K562 (cell line): ENCODE measurements around the gene TAF15. TPM values are rescaled to one million over a fixed set of nuclear protein-coding genes. Genes with fewer than 3 reads are reported as not detected.

Source experiments
- ATAC-seq: fragments of 200-7000 bp; cut with Tn5 transposase; 3 replicates; pipeline ENCODE4 v1.9.1; 2020; ENCODE audit warnings: moderate library complexity
- BruUV-seq: library from RNA; stranded (reverse); fragments of 400-500 nt; replicated peaks from 2 replicates; lab custom pipeline; 2021; lab: Mats Ljungman, UMichigan
- CTCF ChIA-PET: fragments of 300-600 bp; formaldehyde crosslinking; extraction: SDS; loops from one replicate; lab custom pipeline; 2021; ENCODE audit warnings: low intra/inter-chr PET ratio; lab: Yijun Ruan, JAX
- POLR2A ChIA-PET: fragments of 300-600, 350-650 bp; sonication (Branson Sonifier 250); formaldehyde crosslinking; extraction: SDS; loops from one replicate; lab custom pipeline; 2021; ENCODE audit warnings: antibody characterized with exemption, inconsistent platforms; lab: Yijun Ruan, JAX
- DNase-seq, 4 experiments: peaks; one replicate each; pipeline versions ENCODE4 v3.0.0 to v3.0.0-alpha.2; 2011 to 2018; ENCODE audit warnings: low spot score in 3 of 4, mixed read lengths in 3 of 4; ENCODE audit errors: extremely low read depth in 1 of 4
- FAIRE-seq: peaks from 2 replicates; lab custom pipeline; 2011; peaks lifted over from hg19 to GRCh38; lab: Jason Lieb, UNC
- H2AFZ ChIP-seq: 2 replicates; pipeline ENCODE4 v1.6.0; 2011; ENCODE audit warnings: low read depth, low read length, control low read depth, inconsistent platforms
- H3K27ac ChIP-seq: fragments of 200-600 bp; 3 replicates; pipeline ENCODE4 v1.8.0; 2011; ENCODE audit warnings: low read depth, mild to moderate bottlenecking, control low read depth, inconsistent platforms, low read length, moderate library complexity, mixed read lengths; ENCODE audit errors: extremely low read depth
- H3K27me3 ChIP-seq, 2 experiments: fragments of 300-600 bp in 1 of 2; 2 replicates in 1 of 2; 3 replicates in 1 of 2; pipeline versions ENCODE4 v1.6.0 to v1.8.0; 2011; ENCODE audit warnings: inconsistent platforms in 2 of 2, low read length in 2 of 2, mild to moderate bottlenecking in 1 of 2, mixed read lengths in 1 of 2, moderate library complexity in 1 of 2; ENCODE audit not compliant: control insufficient read depth in 2 of 2, insufficient read depth in 2 of 2
- H3K36me3 ChIP-seq: fragments of 300-600 bp; 3 replicates; pipeline ENCODE4 v1.8.0; 2011; ENCODE audit warnings: mild to moderate bottlenecking, low read length, inconsistent platforms; ENCODE audit not compliant: control insufficient read depth, insufficient read depth
- H3K4me1 ChIP-seq, 2 experiments: fragments of 200-600 bp in 1 of 2; replicated peaks in 1 of 2; 2 replicates in 1 of 2; 3 replicates in 1 of 2; pipeline versions ENCODE4 v1.5.1 to v1.8.0; 2011; ENCODE audit warnings: inconsistent platforms in 2 of 2, low read length in 2 of 2, mild to moderate bottlenecking in 1 of 2, mixed read lengths in 1 of 2, moderate library complexity in 1 of 2; ENCODE audit not compliant: control insufficient read depth in 2 of 2, insufficient read depth in 2 of 2
- H3K4me2 ChIP-seq: 2 replicates; pipeline ENCODE4 v1.6.1; 2011; ENCODE audit warnings: low read length, control low read depth, inconsistent platforms, mixed read lengths; ENCODE audit not compliant: insufficient read depth
- H3K4me3 ChIP-seq: fragments of 200-600 bp; sonication (generic), shearing (Covaris generic); 2 replicates; pipeline ENCODE4 v1.5.1; 2016; ENCODE audit warnings: control low read depth, inconsistent platforms
- H3K79me2 ChIP-seq: fragments of 200-600 bp; 3 replicates; pipeline ENCODE4 v1.8.0; 2011; ENCODE audit warnings: low read length, inconsistent platforms; ENCODE audit not compliant: control insufficient read depth, insufficient read depth
- H3K9ac ChIP-seq, 2 experiments: 2 replicates each; pipeline versions ENCODE4 v1.6.0 to v1.6.1; 2011; ENCODE audit warnings: low read depth in 2 of 2, low read length in 2 of 2, control low read depth in 1 of 2, inconsistent platforms in 1 of 2, mild to moderate bottlenecking in 1 of 2, mixed read lengths in 1 of 2; ENCODE audit not compliant: insufficient read depth in 1 of 2
- H3K9me1 ChIP-seq: one replicate; pipeline ENCODE4 v1.6.0; 2011; ENCODE audit warnings: inconsistent platforms, mild to moderate bottlenecking, low read length, moderate library complexity; ENCODE audit not compliant: control insufficient read depth, insufficient read depth
- H3K9me3 ChIP-seq: replicated peaks from 2 replicates; pipeline ENCODE4 v1.5.1; 2011; ENCODE audit warnings: low read depth, low read length, inconsistent platforms; ENCODE audit not compliant: control insufficient read depth, insufficient read depth
- H4K20me1 ChIP-seq: replicated peaks from 2 replicates; pipeline ENCODE4 v1.6.1; 2011; ENCODE audit warnings: low read length, inconsistent platforms, mixed read lengths; ENCODE audit not compliant: control insufficient read depth, insufficient read depth
- ARID1B ChIP-seq: fragments of 450-650 bp; IDR thresholded peaks from 2 replicates; pipeline ENCODE4 v1.6.1; 2016; ENCODE audit warnings: antibody characterized with exemption, mild to moderate bottlenecking, inconsistent platforms
- ATF7 ChIP-seq: fragments of 450-650 bp; IDR thresholded peaks from 2 replicates; pipeline ENCODE4 v1.7.1; 2014; ENCODE audit warnings: mild to moderate bottlenecking, moderate library complexity
- JUND ChIP-seq, 2 experiments: IDR thresholded peaks; 2 replicates in 1 of 2; 3 replicates in 1 of 2; pipeline ENCODE4 v1.6.1; 2011; ENCODE audit warnings: borderline replicate concordance in 2 of 2, low read depth in 2 of 2, low read length in 2 of 2, improper control_type of control experiment in 1 of 2, missing biosample characterization in 1 of 2, missing genetic modification characterization in 1 of 2, missing genetic modification reagents in 1 of 2
- KDM1A ChIP-seq, 2 experiments: fragments of 450-650 bp; IDR thresholded peaks; 2 replicates each; pipeline ENCODE4 v1.6.1; 2016; ENCODE audit warnings: mild to moderate bottlenecking in 2 of 2
- LARP7 ChIP-seq: fragments of 450-650 bp; IDR thresholded peaks from 2 replicates; pipeline ENCODE4 v1.6.1; 2016
- MEF2A ChIP-seq: IDR thresholded peaks from 2 replicates; pipeline ENCODE4 v1.6.1; 2011; ENCODE audit warnings: low read depth, mild to moderate bottlenecking, low read length, moderate library complexity; ENCODE audit not compliant: control insufficient read depth
- RCOR1 ChIP-seq, 2 experiments: IDR thresholded peaks; 2 replicates each; pipeline ENCODE4 v1.6.1; 2012; ENCODE audit warnings: low read depth in 2 of 2, low read length in 2 of 2, borderline replicate concordance in 1 of 2, improper control_type of control experiment in 1 of 2
- SOX6 ChIP-seq: fragments of 450-650 bp; IDR thresholded peaks from 2 replicates; pipeline ENCODE4 v1.6.1; 2014; ENCODE audit warnings: mild to moderate bottlenecking
- ZEB2 ChIP-seq: fragments of 450-650 bp; IDR thresholded peaks from 2 replicates; pipeline ENCODE4 v1.6.1; 2016
- WGBS: fragments of 100-300 bp; shearing (Covaris generic); methylation state at CpG from one replicate; pipeline ENCODE4 v1.1.6; 2016; ENCODE audit warnings: low coverage, mixed read lengths; ENCODE audit not compliant: insufficient coverage; ENCODE audit errors: missing lambda C conversion rate; 5-methylcytosine and 5-hydroxymethylcytosine counted together
- in situ Hi-C: fragments of 300-500 bp; cut with MboI; formaldehyde crosslinking; loops from 4 replicates; pipeline ENCODE4 v1.15.0; 2018; ENCODE audit warnings: inconsistent platforms, mixed read lengths
- intact Hi-C: fragments of 100-400 bp; cut with micrococcal nuclease; formaldehyde crosslinking; loops from 2 replicates; pipeline ENCODE4 v1.14.2; 2022
- polyA plus RNA-seq, 8 experiments: library from polyadenylated mRNA; depleted of rRNA in 4 of 8; stranded (reverse) in 5 of 8; unstranded in 3 of 8; fragments of >200 nt; fragmentation: Nextera tagmentation in 2 of 8; fragmentation: Illumina TruSeq in 1 of 8; extraction: Ambion mirVana in 2 of 8; extraction: Trizol in 1 of 8; gene quantifications; 2 replicates each; pipeline versions ENCODE4 v1.2.1 to v1.2.3, GENCODE V29; 2011 to 2014; ENCODE audit warnings: inconsistent platforms in 1 of 8, missing spikeins in 1 of 8
- total RNA-seq, 7 experiments: library from RNA; depleted of rRNA in 6 of 7; stranded (reverse); fragments of >200 nt in 6 of 7; fragmentation: Illumina TruSeq in 2 of 7; extraction: Trizol in 2 of 7; gene quantifications; 2 replicates each; pipeline versions ENCODE4 v1.2.1 to v1.2.3, GENCODE V29; 2011 to 2021; ENCODE audit warnings: low replicate concordance in 1 of 7
- TF ChIP-seq, protein P1 (sequence below): sonication (generic); formaldehyde crosslinking; IDR thresholded peaks from 2 replicates; pipeline ENCODE4 v1.8.0; 2022; ENCODE audit warnings: mild to moderate bottlenecking, missing genetic modification reagents
- TF ChIP-seq, protein P2 (sequence below), 2 experiments: fragments of 450-650 bp in 1 of 2; sonication (generic) in 1 of 2; formaldehyde crosslinking in 1 of 2; IDR thresholded peaks in 1 of 2; conservative IDR thresholded peaks in 1 of 2; 2 replicates each; pipeline versions ENCODE4 v1.6.1 to v1.8.1; 2016 to 2023; ENCODE audit warnings: mild to moderate bottlenecking in 2 of 2, moderate library complexity in 2 of 2, inconsistent platforms in 1 of 2, missing genetic modification reagents in 1 of 2
- TF ChIP-seq, protein P3 (sequence below): IDR thresholded peaks from 2 replicates; pipeline ENCODE4 v1.6.1; 2012; ENCODE audit warnings: low read depth, low read length, improper control_type of control experiment, borderline replicate concordance

The TAF15 gene
- total and polyA plus RNA-seq, 9 of the 15 experiments (the other 6 are each of a cell fraction or from before 2014, with no cell fraction given) = 4.1 to 272 (median 56.8) TPM

DNA sequence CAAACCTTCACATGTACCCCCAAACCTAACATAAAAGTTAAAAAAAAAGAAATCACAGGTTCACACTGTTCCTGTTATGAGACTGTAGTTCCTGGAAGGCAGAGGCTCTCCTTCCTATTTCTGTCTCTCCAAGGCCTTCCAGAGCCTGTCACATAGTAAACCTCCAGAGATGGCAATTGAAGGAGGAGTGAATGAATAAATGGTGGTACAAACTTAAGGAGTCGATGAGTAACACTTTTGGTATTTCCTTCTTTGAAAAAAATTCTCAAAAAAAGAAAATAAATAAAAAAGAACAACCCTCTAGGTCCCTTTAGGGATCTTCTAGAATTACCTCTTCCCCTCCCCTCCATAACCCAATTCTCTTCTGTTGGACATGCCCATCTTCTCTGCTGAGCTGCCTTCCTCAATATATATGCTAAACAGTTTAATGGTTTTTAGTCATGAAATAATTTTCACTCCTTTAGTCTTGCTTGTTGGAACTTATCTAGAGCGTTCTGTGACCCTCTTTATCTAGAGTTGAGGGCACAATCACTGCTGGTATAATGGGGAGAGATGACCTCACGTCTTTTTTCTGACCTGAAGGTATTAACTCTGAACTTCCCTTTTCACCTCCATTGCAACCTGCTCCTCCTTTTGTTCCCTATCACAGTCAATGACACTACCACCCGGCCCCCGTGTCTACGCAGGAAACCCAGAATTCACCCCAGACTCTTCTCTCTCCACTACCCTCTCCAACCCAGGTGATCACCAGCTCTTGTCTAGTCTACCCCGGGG is 1.7 kb upstream of the TAF15 start:
- peaks cover 19% of the 10 kb centered on the region; the same call in 2 of the 3 replicates for H3K36me3 ChIP-seq
- H3K4me1 ChIP-seq = peaks cover 9 to 21% of the 10 kb centered on the region in 2 experiments; a peak in 4 of 5 replicates
- in situ Hi-C loops (loop anchor here (5.0 kb wide), 1 partner anchor 40 kb away; no protein-coding TSS in a partner anchor), intact Hi-C loops (loop anchor here (5.0 kb wide), 1 partner anchor 240 kb away; no protein-coding TSS in a partner anchor)
- no TSS peak for BruUV-seq
- DNase-seq = no peak
- H3K27ac ChIP-seq = no peak overlapping the region
- no peak for FAIRE-seq
- CTCF ChIA-PET = interaction anchor here (1.1 to 3.9 kb wide), 2 partner anchors 40 to 43 kb away, joined by 4 to 26 read pairs; no protein-coding TSS in a partner anchor
- no peak overlapping the region for H3K4me3 ChIP-seq
- peak overlapping the region; percentile 100 for H2AFZ ChIP-seq
- peaks cover 18% of the 10 kb centered on the region; the same call in 1 of the 2 replicates for H4K20me1 ChIP-seq
- H3K27me3 ChIP-seq = no peaks in the 10 kb centered on the region
- POLR2A ChIA-PET = interaction anchor here (0.6 to 1.6 kb wide), 6 partner anchors 21 to 60 kb away, joined by 3 to 7 read pairs (median 4); no protein-coding TSS in a partner anchor
- H3K9me1 ChIP-seq = no peaks in the 10 kb centered on the region
- no peak for ATAC-seq
- H3K9ac ChIP-seq = no peak overlapping the region
- H3K79me2 ChIP-seq = peaks cover 42% of the 10 kb centered on the region
- H3K9me3 ChIP-seq = no peaks in the 10 kb centered on the region
- H3K4me2 ChIP-seq = peak overlapping the region; percentile 95; the same call in 1 of the 2 replicates
- WGBS = 24% methylated on average over 6 of the region's 7 CpGs
- TF ChIP-seq ATF7 = peak; percentile 13; the same call in 1 of the 2 replicates
- peak; percentile 53; the same call in 1 of the 2 replicates for TF ChIP-seq SOX6
- TF ChIP-seq JUND (IDR thresholded peaks at IDR 0.05; ENCODE audit: borderline replicate concordance, low read depth, low read length) = peak; percentile 41; the same call in 1 of the 2 replicates
- no peak for TF ChIP-seq JUND (tag; IDR thresholded peaks at IDR 0.05; ENCODE audit: borderline replicate concordance, low read depth, low read length)
- TF ChIP-seq MEF2A = no peak
- TF ChIP-seq ZEB2 = peak; percentile 57
- TF ChIP-seq, protein P1, sequence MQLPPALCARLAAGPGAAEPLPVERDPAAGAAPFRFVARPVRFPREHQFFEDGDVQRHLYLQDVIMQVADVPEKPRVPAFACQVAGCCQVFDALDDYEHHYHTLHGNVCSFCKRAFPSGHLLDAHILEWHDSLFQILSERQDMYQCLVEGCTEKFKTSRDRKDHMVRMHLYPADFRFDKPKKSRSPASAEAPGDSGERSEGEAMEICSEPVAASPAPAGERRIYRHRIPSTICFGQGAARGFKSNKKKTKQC = no peak
- TF ChIP-seq, protein P2, sequence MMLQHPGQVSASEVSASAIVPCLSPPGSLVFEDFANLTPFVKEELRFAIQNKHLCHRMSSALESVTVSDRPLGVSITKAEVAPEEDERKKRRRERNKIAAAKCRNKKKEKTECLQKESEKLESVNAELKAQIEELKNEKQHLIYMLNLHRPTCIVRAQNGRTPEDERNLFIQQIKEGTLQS (IDR thresholded peaks at IDR 0.05) = peak; percentile 6; the same call in 1 of the 2 replicates
- TF ChIP-seq, protein P2 (CRISPR knock-in tag; conservative IDR thresholded peaks at IDR 0.05) = no peak
- TF ChIP-seq KDM1A (IDR thresholded peaks at IDR 0.05) = peak in 1 of 2 experiments; percentile 32; a peak in 2 of 4 replicates
- 0 out of 2 replicates have a peak, but pooled peaks have one; percentile 5 for TF ChIP-seq ARID1B
- TF ChIP-seq, protein P3, sequence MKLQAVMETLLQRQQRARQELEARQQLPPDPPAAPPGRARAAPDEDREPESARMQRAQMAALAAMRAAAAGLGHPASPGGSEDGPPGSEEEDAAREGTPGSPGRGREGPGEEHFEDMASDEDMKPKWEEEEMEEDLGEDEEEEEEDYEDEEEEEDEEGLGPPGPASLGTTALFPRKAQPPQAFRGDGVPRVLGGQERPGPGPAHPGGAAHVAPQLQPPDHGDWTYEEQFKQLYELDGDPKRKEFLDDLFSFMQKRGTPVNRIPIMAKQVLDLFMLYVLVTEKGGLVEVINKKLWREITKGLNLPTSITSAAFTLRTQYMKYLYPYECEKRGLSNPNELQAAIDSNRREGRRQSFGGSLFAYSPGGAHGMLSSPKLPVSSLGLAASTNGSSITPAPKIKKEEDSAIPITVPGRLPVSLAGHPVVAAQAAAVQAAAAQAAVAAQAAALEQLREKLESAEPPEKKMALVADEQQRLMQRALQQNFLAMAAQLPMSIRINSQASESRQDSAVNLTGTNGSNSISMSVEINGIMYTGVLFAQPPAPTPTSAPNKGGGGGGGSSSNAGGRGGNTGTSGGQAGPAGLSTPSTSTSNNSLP = no peak
- peak in 1 of 2 experiments; percentile 91; a peak in 2 of 4 replicates for TF ChIP-seq RCOR1 (IDR thresholded peaks at IDR 0.05; ENCODE audit: borderline replicate concordance in 1 of 2, low read depth in 2 of 2, low read length in 2 of 2)
- no peak for TF ChIP-seq LARP7
